ENCODE results near the gene PAN2. TPM values are rescaled to one million over a fixed set of nuclear protein-coding genes. Genes with fewer than 3 reads are reported as not detected.
A peak's percentile ranks its signal among the peaks of the same experiment; 100 is the strongest.
"Not testable (repeated sequence)": the region's sequence is repeated elsewhere in the genome, so short reads cannot be mapped to it uniquely, and the experiment has no call there.

The PAN2 gene
- total and polyA plus RNA-seq, 4 donors, result 22.4 to 68.2 (median 52.2) TPM

- TF ChIP-seq CTCF (IDR thresholded peaks at IDR 0.05; ENCODE audit: control extremely low read depth, extremely low read depth), result no peak
- peak within 1 kb of the TSS in 1 of 2 donors; percentile 28 for H3K9ac ChIP-seq (ENCODE audit: insufficient read depth in 1 of 2, low read length in 2 of 2)
Measured at GRCh38 chr12:56338308-56339157, 4.7 kb upstream of the PAN2 start, which contains the start of gene IL23A. Gene IL23A (plus strand): TSS chr12:56338884. CDS start chr12:56339045, 161 bp downstream.

DNA sequence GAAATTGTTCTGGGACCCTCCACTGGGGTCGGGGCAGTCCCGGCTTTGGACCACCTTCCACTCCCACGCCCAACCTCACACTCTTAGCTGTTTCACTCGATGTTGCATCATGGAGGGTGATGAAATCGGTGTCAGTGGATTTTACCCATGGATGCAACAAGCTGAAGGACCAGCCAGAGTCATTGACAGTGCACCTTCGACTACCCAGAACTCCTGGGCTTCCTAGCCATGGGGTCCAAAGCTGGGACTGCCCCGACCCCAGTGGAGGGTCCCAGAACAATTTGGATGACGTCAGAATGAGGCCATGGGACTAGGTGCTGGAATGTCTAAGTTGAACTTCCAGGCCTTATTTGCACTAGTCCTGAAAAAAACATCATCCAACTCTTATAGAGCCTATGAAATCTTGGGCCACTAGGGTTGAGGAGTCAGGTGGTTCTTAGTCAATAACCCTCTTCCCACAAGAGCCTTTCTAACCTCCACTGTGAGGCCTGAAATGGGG, 4.0 kb upstream of the PAN2 start:
- Histone ChIP-seq H3K27me3 (ENCODE audit: control insufficient read depth in 3 of 3, insufficient read depth in 3 of 3, low read length in 2 of 3) (no peaks in the 10 kb centered on the region), H3K9ac (ENCODE audit: insufficient read depth in 1 of 2, low read length in 2 of 2) (peak overlapping the region in 1 of 2 donors; percentile 28), H3K4me1 (ENCODE audit: control insufficient read depth in 5 of 5, insufficient read depth in 5 of 5, low read length in 5 of 5) (peaks cover 0 to 11% (median 8%) of the 10 kb centered on the region in 5 donors), H3K9me3 (ENCODE audit: control insufficient read depth in 4 of 4, insufficient read depth in 3 of 4, low read length in 3 of 4) (no peaks in the 10 kb centered on the region), H3K36me3 (ENCODE audit: control insufficient read depth in 4 of 4, insufficient read depth in 4 of 4, low read length in 4 of 4) (peaks cover 0 to 4% (median under 1%) of the 10 kb centered on the region in 4 donors), H3K27ac (ENCODE audit: low read depth in 1 of 2, low read length in 1 of 2) (no peak overlapping the region), H3K4me3 (no peak overlapping the region)
- WGBS, 2 donors, result 64 to 71% methylated on average over 8 of the region's 8 CpGs
- no peak for TF ChIP-seq CTCF (IDR thresholded peaks at IDR 0.05; ENCODE audit: control extremely low read depth, extremely low read depth)
- ATAC-seq (ENCODE audit: insufficient read depth, low FRiP score) (no peak), DNase-seq (no peak)

More at GRCh38 chr12:56338308-56339157, 4.7 kb upstream of the PAN2 start, which contains the start of gene IL23A:
- DNase-seq, result no peak
- peaks cover 0 to 7% (median 3%) of the 10 kb centered on the region in 5 donors for H3K4me1 ChIP-seq (ENCODE audit: control insufficient read depth in 5 of 5, insufficient read depth in 5 of 5, low read length in 5 of 5)
- ATAC-seq (ENCODE audit: insufficient read depth, low FRiP score), result no peak
- H3K9me3 ChIP-seq (ENCODE audit: control insufficient read depth in 4 of 4, insufficient read depth in 3 of 4, low read length in 3 of 4), result no peaks in the 10 kb centered on the region
- peaks cover 6 to 8% (median 7%) of the 10 kb centered on the region in 4 donors for H3K36me3 ChIP-seq (ENCODE audit: control insufficient read depth in 4 of 4, insufficient read depth in 4 of 4, low read length in 4 of 4)
- WGBS, 2 donors, result 30 to 35% methylated on average over 9 of the region's 9 CpGs
- H3K4me3 ChIP-seq, result no peak within 1 kb of the TSS
- H3K27me3 ChIP-seq (ENCODE audit: control insufficient read depth in 3 of 3, insufficient read depth in 3 of 3, low read length in 2 of 3), result no peaks in the 10 kb centered on the region
- no peak within 1 kb of the TSS for H3K27ac ChIP-seq (ENCODE audit: low read depth in 1 of 2, low read length in 1 of 2)

GRCh38 chr12:56336361-56337167, 2.8 kb upstream of the PAN2 start:
- H3K4me3 ChIP-seq, result no peak overlapping the region
- ATAC-seq (ENCODE audit: insufficient read depth, low FRiP score) (no peak), DNase-seq (no peak)
- no peaks in the 10 kb centered on the region for H3K27me3 ChIP-seq (ENCODE audit: control insufficient read depth in 3 of 3, insufficient read depth in 3 of 3, low read length in 2 of 3)
- no peak for TF ChIP-seq CTCF (IDR thresholded peaks at IDR 0.05; ENCODE audit: control extremely low read depth, extremely low read depth)
- H3K9me3 ChIP-seq (ENCODE audit: control insufficient read depth in 4 of 4, insufficient read depth in 3 of 4, low read length in 3 of 4), result no peaks in the 10 kb centered on the region
- 71 to 76% methylated on average over 9 of the region's 9 CpGs for WGBS, 2 donors
- H3K36me3 ChIP-seq (ENCODE audit: control insufficient read depth in 4 of 4, insufficient read depth in 4 of 4, low read length in 4 of 4), result peaks cover 0 to 2% (median under 1%) of the 10 kb centered on the region in 4 donors
- peaks cover 0 to 14% (median 8%) of the 10 kb centered on the region in 5 donors for H3K4me1 ChIP-seq (ENCODE audit: control insufficient read depth in 5 of 5, insufficient read depth in 5 of 5, low read length in 5 of 5)
- no peak overlapping the region for H3K27ac ChIP-seq (ENCODE audit: low read depth in 1 of 2, low read length in 1 of 2)
- no peak overlapping the region for H3K9ac ChIP-seq (ENCODE audit: insufficient read depth in 1 of 2, low read length in 2 of 2)

DNA sequence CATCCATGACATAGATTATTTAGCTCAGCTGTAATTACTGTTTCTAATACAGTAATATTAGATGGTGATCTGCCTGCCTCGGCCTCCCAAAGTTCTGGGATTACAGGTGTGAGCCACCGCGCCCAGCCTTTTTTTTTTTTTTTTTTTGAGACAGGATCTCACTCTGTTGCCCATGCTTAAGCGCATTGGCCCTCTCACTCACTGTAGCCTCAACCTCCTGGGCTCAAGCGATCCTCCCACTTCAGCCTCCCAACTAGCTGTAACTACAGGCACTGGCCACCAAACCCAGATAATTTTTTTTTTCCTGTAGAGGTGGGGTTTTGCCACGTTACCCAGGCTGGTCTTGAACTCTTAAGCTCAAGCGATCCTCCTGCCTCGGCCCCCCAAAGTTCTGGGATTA, 1.7 kb upstream of the PAN2 start:
- H3K27ac ChIP-seq (ENCODE audit: low read depth in 1 of 2, low read length in 1 of 2); ATAC-seq (ENCODE audit: insufficient read depth, low FRiP score); H3K36me3 ChIP-seq (ENCODE audit: control insufficient read depth in 4 of 4, insufficient read depth in 4 of 4, low read length in 4 of 4); H3K27me3 ChIP-seq (ENCODE audit: control insufficient read depth in 3 of 3, insufficient read depth in 3 of 3, low read length in 2 of 3); H3K4me3 ChIP-seq; H3K9ac ChIP-seq (ENCODE audit: insufficient read depth in 1 of 2, low read length in 2 of 2); H3K9me3 ChIP-seq (ENCODE audit: control insufficient read depth in 4 of 4, insufficient read depth in 3 of 4, low read length in 3 of 4); DNase-seq: not testable (repeated sequence)
- H3K4me1 ChIP-seq (ENCODE audit: control insufficient read depth in 5 of 5, insufficient read depth in 5 of 5, low read length in 5 of 5), result peaks cover 0 to 14% (median 8%) of the 10 kb centered on the region in 5 donors
- 95 to 96% methylated on average over 8 of the region's 8 CpGs for WGBS, 2 donors
